Measurements from ENCODE around the gene ITPRID2. TPM values are rescaled to one million over a fixed set of nuclear protein-coding genes. Genes with fewer than 3 reads are reported as not detected.

The ITPRID2 gene
- total and polyA plus RNA-seq, 2 experiments from 2014 or later: 15.9 to 66.5 TPM

DNA sequence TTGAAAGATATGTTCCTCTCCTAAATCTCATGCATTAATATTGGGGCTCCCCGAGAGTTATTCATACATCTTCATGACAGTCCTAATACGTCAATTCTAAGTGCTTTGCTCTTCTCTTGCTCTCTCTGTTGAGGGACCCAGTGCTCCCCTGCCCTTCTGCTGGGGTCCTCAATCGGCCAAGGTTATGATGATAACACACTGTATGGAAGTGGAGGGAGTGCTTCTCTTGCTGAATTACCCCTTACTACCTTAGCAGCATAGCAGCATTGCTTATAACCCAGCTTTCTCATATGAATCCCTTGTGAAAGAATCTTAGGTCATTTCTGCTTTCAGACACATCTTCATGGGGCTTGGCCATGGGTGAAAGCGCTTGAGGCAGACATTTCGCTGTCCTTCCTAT, 43.2 kb downstream of the ITPRID2 start:
- Histone ChIP-seq H3K9me3 (ENCODE audit: low read depth) (no peaks in the 10 kb centered on the region), H3K4me1 (ENCODE audit: low read depth) (no peaks in the 10 kb centered on the region), H3K27me3 (no peaks in the 10 kb centered on the region), H3K27ac (no peak overlapping the region), H3K4me3 (no peak overlapping the region), H3K36me3 (peaks cover 4% of the 10 kb centered on the region)
- TF ChIP-seq, protein P1, sequence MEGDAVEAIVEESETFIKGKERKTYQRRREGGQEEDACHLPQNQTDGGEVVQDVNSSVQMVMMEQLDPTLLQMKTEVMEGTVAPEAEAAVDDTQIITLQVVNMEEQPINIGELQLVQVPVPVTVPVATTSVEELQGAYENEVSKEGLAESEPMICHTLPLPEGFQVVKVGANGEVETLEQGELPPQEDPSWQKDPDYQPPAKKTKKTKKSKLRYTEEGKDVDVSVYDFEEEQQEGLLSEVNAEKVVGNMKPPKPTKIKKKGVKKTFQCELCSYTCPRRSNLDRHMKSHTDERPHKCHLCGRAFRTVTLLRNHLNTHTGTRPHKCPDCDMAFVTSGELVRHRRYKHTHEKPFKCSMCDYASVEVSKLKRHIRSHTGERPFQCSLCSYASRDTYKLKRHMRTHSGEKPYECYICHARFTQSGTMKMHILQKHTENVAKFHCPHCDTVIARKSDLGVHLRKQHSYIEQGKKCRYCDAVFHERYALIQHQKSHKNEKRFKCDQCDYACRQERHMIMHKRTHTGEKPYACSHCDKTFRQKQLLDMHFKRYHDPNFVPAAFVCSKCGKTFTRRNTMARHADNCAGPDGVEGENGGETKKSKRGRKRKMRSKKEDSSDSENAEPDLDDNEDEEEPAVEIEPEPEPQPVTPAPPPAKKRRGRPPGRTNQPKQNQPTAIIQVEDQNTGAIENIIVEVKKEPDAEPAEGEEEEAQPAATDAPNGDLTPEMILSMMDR (IDR thresholded peaks at IDR 0.05; ENCODE audit: low read depth, low read length): no peak
- DNase-seq (ENCODE audit: low read depth in 1 of 2, low spot score in 1 of 2): no peak

DNA sequence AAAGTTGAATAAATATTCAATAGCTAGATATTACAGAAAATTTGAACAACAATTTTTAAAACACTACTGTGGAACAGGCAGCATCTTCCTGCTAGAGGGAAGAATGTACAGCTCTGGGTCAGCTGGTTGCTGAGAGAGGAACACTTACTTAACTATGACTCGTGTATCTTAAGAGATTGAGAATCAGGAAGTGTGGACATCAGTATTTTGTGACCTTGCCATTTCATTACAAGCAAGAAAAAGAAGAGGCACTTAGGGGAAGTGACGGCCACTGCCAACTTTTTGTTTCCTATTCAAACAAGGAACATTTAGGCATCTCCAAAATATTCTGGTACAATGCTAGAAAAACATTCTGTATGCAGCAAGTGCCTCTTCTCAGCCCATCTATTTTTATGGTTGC, 45.9 kb downstream of the ITPRID2 start:
- no peak overlapping the region for H3K27ac ChIP-seq
- H3K36me3 ChIP-seq: no peaks in the 10 kb centered on the region
- H3K9me3 ChIP-seq (ENCODE audit: low read depth): no peaks in the 10 kb centered on the region
- no peaks in the 10 kb centered on the region for H3K27me3 ChIP-seq
- TF ChIP-seq, protein P1 (IDR thresholded peaks at IDR 0.05; ENCODE audit: low read depth, low read length): no peak
- H3K4me1 ChIP-seq (ENCODE audit: low read depth): no peaks in the 10 kb centered on the region
- H3K4me3 ChIP-seq: no peak overlapping the region
- peak; percentile 30 to 34 for DNase-seq (ENCODE audit: low read depth in 1 of 2, low spot score in 1 of 2)

DNA sequence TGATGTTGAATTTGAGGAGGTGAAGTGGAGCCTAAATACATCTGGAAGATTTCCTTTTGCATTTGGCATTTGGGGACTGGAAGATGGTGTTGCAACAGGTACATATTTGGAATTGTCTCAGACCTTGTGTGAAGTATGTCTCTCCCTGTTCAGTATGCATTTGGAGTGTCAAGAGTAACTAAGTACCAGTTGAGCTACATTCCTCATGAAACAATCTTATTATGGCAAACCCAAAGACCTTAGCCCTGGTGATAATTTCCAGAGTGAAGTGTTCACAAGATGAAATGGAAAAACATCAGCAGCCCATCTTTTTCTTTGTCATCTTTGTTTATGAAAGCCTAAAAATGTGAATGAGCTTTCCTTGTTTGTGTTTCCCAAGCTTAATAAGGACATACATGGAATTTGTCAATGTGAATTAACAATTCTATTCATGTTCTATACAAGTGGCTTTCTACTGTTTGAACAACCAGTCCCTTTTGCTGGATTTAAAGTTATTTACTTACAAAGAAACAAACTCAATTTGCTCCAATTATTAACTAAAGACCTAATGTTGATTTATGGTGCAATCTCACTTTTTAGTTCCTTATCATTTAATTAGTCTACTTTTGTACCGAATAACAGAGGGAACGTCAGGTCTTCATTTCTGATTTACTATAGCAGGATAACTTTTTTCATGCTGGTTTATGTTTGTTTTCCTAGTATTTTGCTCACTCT, 52.0 kb downstream of the ITPRID2 start:
- Histone ChIP-seq H3K27me3 (no peaks in the 10 kb centered on the region), H3K9me3 (ENCODE audit: low read depth) (no peaks in the 10 kb centered on the region), H3K4me1 (ENCODE audit: low read depth) (no peaks in the 10 kb centered on the region), H3K4me3 (no peak overlapping the region), H3K36me3 (no peaks in the 10 kb centered on the region), H3K27ac (no peak overlapping the region)
- no peak for DNase-seq (ENCODE audit: low read depth in 1 of 2, low spot score in 1 of 2)
- TF ChIP-seq, protein P1 (IDR thresholded peaks at IDR 0.05; ENCODE audit: low read depth, low read length): no peak

DNA sequence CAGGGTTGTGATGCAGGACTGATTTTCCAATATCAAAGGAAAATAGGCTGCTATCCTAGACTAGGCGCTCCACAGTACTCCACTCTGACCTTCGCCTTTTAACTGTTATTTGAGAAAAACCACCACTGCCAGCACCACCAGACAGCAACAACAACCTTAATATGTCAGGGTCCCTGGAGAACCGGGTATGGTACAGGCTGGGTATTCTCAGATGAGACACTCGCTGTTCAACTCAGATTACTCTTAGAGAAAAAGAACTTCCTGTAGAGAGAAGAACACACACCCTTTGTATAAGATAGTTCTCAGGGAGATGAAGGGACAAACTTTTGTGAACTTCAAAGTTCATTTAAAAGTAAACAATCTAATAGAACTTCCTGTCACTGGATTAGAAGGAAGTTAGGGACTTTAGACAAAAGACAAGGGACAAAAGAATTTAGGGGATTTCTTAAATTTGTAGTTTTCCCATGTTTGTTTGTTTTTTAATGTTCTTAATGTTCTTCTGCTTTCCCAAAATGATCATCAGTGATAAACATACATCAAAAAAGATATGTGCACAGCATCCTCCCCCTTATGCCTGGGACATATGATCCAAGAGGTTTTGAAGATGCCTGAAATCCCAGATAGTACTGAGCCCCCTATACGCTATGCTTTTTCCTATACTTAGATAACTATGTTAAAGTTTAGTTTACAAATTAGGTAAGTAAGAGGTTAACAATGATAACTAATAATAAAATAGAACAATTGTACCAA, 52.8 kb downstream of the ITPRID2 start:
- Histone ChIP-seq H3K4me3 (no peak overlapping the region), H3K36me3 (no peaks in the 10 kb centered on the region), H3K4me1 (ENCODE audit: low read depth) (no peaks in the 10 kb centered on the region), H3K27me3 (no peaks in the 10 kb centered on the region), H3K27ac (no peak overlapping the region), H3K9me3 (ENCODE audit: low read depth) (no peaks in the 10 kb centered on the region)
- TF ChIP-seq, protein P1 (IDR thresholded peaks at IDR 0.05; ENCODE audit: low read depth, low read length): no peak
- DNase-seq (ENCODE audit: low read depth in 1 of 2, low spot score in 1 of 2): no peak

DNA sequence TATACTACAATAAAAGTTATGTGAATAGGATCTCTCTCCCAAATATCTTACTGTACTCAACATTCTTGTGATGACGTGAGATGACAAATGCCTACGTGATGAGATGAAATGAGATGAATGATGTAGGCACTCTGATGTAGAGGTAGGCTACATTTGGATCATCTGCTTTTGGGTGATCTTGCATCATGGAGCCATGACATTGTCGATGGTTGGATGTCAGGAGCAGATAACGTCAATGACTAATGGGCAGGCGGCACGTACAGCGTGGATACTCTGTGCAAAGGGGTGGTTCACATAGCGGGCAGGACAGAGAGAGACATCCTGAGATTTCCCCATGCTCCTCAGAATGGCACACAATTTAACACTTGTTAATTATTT, 53.4 kb downstream of the ITPRID2 start:
- H3K4me1 ChIP-seq (ENCODE audit: low read depth): no peaks in the 10 kb centered on the region
- DNase-seq (ENCODE audit: low read depth in 1 of 2, low spot score in 1 of 2): no peak
- H3K9me3 ChIP-seq (ENCODE audit: low read depth): no peaks in the 10 kb centered on the region
- no peaks in the 10 kb centered on the region for H3K36me3 ChIP-seq
- H3K27ac ChIP-seq: no peak overlapping the region
- TF ChIP-seq, protein P1 (IDR thresholded peaks at IDR 0.05; ENCODE audit: low read depth, low read length): no peak
- no peaks in the 10 kb centered on the region for H3K27me3 ChIP-seq
- no peak overlapping the region for H3K4me3 ChIP-seq

Measured in cardiac muscle cell (in vitro differentiated cells and primary cell).